Measurements from ENCODE around the gene NLRP8.
"Not testable (repeated sequence)": the region's sequence is repeated elsewhere in the genome, so short reads cannot be mapped to it uniquely, and the experiment has no call there.

NLRP8 gene

GRCh38 chr19:55939206-55939605, 8.4 kb upstream of the NLRP8 start:
- H3K27ac ChIP-seq, result no peak overlapping the region
- TF ChIP-seq ZFX (IDR thresholded peaks at IDR 0.05) (no peak), CTCF (conservative IDR thresholded peaks at IDR 0.05) (no peak)

- TF ChIP-seq ZFX (IDR thresholded peaks at IDR 0.05) (no peak), CTCF (conservative IDR thresholded peaks at IDR 0.05) (no peak)
- H3K27ac ChIP-seq, result no peak overlapping the region
Observed at GRCh38 chr19:55940306-55940705, 7.3 kb upstream of the NLRP8 start.

DNA sequence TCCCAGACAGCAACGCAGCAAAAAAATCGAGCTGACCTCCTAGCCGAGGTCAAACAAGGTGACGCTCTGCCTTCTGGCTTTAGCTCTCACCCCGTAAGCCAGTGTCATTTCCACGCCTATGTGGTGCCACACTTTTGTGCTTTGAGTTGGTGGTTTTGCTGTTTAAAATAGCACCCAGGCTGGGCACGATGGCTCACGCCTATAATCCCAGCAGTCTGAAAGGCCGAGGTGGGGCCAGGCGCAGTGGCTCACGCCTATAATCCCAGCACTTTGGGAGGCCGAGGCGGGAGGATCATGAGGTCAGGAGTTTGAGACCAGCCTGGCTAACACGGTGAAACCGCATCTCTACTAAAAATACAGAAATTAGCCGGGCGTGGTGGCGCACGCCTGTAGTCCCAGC, 2.9 kb downstream of the NLRP8 start:
- H3K27ac ChIP-seq, result not testable (repeated sequence)

DNA sequence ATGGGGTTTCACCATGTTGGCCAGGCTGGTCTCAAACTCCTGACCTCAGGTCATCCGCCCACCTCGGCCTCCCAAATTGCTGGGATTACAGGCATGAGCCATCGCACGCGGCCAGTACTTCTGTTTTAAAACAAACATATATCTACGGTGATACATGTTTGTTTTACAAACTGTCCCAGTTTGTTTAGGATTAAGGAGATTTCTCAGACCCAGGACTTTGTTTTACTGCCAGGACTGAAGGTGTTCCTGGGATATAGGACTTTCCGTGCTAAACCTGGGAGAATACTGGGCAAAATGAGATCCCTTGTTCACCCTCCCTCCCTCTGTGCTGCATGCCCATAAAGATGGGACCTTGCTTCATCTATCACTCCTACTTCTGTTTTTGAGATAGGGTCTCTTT, 8.8 kb downstream of the NLRP8 start:
- TF ChIP-seq CTCF (conservative IDR thresholded peaks at IDR 0.05) (no peak), ZFX (IDR thresholded peaks at IDR 0.05) (no peak)

DNA sequence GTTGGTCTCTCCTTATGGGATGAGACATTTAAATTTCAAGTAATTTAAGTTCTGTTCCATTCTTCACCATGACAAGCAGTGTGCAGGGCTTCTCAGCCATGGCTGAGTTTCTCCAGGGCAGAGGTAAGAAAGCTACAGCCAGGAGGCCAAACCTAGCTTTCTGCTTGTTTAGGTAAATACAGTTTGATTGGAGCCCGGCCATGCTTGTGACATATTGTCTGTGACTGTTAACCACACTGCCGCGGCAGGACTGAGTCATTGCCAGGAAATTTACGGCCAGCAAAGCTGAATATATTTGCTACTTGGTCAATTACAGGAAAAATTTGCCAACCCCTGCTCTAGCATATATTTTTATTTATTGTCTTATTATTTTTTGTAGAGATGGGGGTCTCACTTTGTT, 10.7 kb downstream of the NLRP8 start:
- no peak for TF ChIP-seq CTCF (conservative IDR thresholded peaks at IDR 0.05)
- TF ChIP-seq ZFX (IDR thresholded peaks at IDR 0.05), result no peak
- no peak overlapping the region for H3K27ac ChIP-seq

More for the DNA sequence above, 8.8 kb downstream of the NLRP8 start:
- peak overlapping the region; percentile 50 for H3K27ac ChIP-seq

- H3K27ac ChIP-seq, result no peak overlapping the region
- TF ChIP-seq CTCF (conservative IDR thresholded peaks at IDR 0.05) (no peak), ZFX (IDR thresholded peaks at IDR 0.05) (no peak)
Observed at GRCh38 chr19:55959996-55960675, 12.5 kb downstream of the NLRP8 start.

DNA sequence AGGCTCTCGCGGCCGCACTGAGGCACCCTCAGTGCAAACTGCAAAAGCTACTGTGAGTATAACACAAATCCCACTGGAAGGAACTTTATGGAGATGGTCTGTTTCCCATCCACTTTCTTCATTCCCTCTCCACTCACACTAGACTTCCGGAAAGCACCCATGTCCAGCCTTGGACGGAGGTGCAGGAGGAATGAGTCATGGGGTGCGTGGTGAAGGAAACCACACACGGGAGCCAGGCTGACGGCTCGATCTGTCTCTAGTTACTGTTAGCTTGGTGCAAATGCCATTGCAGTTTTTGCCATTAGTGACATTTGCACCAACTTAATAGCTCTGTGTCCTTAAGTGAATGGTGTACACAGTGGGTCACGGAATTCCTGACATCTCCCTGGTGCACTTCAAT, 14.6 kb downstream of the NLRP8 start:
- TF ChIP-seq ZFX (IDR thresholded peaks at IDR 0.05) (no peak), CTCF (conservative IDR thresholded peaks at IDR 0.05) (no peak)

DNA sequence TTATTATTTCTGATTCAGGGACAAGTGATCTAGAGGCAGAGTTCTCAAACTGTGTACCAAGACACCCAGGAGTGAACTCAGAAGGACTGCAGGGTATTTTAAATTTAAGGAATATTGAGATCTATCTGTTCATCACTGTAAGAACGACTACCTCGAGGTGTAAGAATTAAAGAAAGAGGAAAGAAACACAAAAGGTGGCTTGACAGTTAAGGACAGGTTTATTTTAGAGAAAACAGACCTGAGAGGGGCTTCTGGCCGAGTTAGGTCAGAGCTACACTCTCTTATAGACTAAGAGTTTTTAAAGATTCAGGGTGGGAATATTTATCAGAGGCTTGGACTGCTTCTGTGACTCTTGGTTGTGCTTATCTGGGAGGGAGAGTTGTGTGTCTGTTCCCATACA, 26.4 kb downstream of the NLRP8 start:
- H3K27ac ChIP-seq, result no peak overlapping the region
- no peak for TF ChIP-seq ZFX (IDR thresholded peaks at IDR 0.05)
- no peak for TF ChIP-seq CTCF (conservative IDR thresholded peaks at IDR 0.05)

More for the DNA sequence above, 14.6 kb downstream of the NLRP8 start:
- no peak overlapping the region for H3K27ac ChIP-seq
